ENCODE data around the gene IL6. TPM values are rescaled to one million over a fixed set of nuclear protein-coding genes. Genes with fewer than 3 reads are reported as not detected.

IL6 gene
- total and polyA plus RNA-seq, 2 of the 13 experiments (the other 11 are each of a cell fraction or from before 2014, with no cell fraction given), result not detected

DNA sequence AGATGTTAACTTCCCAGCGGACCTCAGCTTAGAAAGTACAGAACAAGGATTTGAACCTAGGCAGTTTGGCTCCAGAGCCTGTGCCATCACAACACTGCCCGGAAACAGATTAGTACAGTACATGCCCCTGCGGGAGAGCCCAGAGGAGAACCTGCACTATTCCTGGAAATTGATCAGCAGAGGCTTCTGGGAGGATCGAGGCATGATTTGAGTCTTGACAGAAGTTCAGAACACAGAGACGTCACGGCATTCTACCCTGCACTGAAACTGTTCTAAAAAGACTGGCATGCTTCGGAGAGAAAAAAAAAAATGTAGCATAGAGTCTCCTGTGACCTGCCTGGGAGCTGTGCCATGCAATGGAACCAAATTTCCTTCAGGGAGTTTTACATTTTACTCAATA, 9.2 kb upstream of the IL6 start:
- Histone ChIP-seq H3K9ac (ENCODE audit: insufficient read depth, low read depth, low read length) (no peak overlapping the region), H3K9me3 (ENCODE audit: low read length) (no peaks in the 10 kb centered on the region), H3K4me1 (ENCODE audit: insufficient read depth, low read length) (no peaks in the 10 kb centered on the region), H2AFZ (ENCODE audit: low read length) (no peak overlapping the region), H3K4me3 (replicated peaks in 1 of 3; ENCODE audit: insufficient read depth in 1 of 3, low read depth in 2 of 3, low read length in 3 of 3) (no peak overlapping the region), H3K4me2 (ENCODE audit: low read depth, low read length) (no peak overlapping the region), H3K79me2 (ENCODE audit: insufficient read depth, low read length) (no peaks in the 10 kb centered on the region), H3K27me3 (ENCODE audit: control insufficient read depth in 1 of 2, insufficient read depth in 2 of 2, low read length in 2 of 2) (peaks cover 0 to 9% of the 10 kb centered on the region in 2 experiments; a peak in 1 of 5 replicates), H4K20me1 (ENCODE audit: insufficient read depth, low read length) (no peaks in the 10 kb centered on the region), H3K36me3 (replicated peaks in 1 of 2; ENCODE audit: control insufficient read depth in 1 of 2, insufficient read depth in 2 of 2, low read length in 2 of 2) (no peaks in the 10 kb centered on the region), H3K27ac (ENCODE audit: extremely low read length, insufficient read depth, low read length) (no peak overlapping the region)
- in situ Hi-C loops (cut with HindIII; ENCODE audit: extremely low pct_ligation_motif_present, low pct_unique_long_range_greater_than_20kb), result no loop called here
- DNase-seq (ENCODE audit: low spot score), result no peak
- intact Hi-C loops (cut with micrococcal nuclease; ENCODE audit: unreplicated experiment), result no loop called here
- no peak for ATAC-seq
- WGBS (ENCODE audit: low lambda C conversion rate), result 23% methylated on average over 7 of the region's 7 CpGs
- ChIA-PET POLR2A (no interaction called here), CTCF (ENCODE audit: low intra/inter-chr PET ratio, low total read pairs) (no interaction called here)
- no peak for FAIRE-seq
- BruUV-seq (replicated peaks), result no TSS peak
- TF ChIP-seq, protein P1, sequence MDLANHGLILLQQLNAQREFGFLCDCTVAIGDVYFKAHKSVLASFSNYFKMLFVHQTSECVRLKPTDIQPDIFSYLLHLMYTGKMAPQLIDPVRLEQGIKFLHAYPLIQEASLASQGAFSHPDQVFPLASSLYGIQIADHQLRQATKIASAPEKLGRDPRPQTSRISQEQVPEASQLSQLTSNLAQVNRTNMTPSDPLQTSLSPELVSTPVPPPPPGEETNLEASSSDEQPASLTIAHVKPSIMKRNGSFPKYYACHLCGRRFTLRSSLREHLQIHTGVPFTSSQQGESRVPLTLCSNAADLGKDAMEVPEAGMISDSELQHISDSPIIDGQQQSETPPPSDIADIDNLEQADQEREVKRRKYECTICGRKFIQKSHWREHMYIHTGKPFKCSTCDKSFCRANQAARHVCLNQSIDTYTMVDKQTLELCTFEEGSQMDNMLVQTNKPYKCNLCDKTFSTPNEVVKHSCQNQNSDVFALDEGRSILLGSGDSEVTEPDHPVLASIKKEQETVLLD (CRISPR knock-in tag; IDR thresholded peaks at IDR 0.05; ENCODE audit: low read depth), result no peak
- TF ChIP-seq NFKB2 (CRISPR knock-in tag; IDR thresholded peaks at IDR 0.05; ENCODE audit: borderline replicate concordance) (no peak), KIAA2018 (CRISPR knock-in tag; IDR thresholded peaks at IDR 0.05; ENCODE audit: borderline replicate concordance) (no peak), ZNF550 (CRISPR knock-in tag; IDR thresholded peaks at IDR 0.05; ENCODE audit: borderline replicate concordance) (no peak), ZMYM4 (CRISPR knock-in tag; IDR thresholded peaks at IDR 0.05) (no peak), ZNF841 (CRISPR knock-in tag; IDR thresholded peaks at IDR 0.05; ENCODE audit: borderline replicate concordance) (no peak), ZNF780A (CRISPR knock-in tag; IDR thresholded peaks at IDR 0.05) (no peak), ZNF792 (CRISPR knock-in tag; IDR thresholded peaks at IDR 0.05) (no peak), LRRFIP1 (CRISPR knock-in tag; conservative IDR thresholded peaks at IDR 0.05) (no peak), TEAD2 (CRISPR knock-in tag; IDR thresholded peaks at IDR 0.05) (no peak), RBM39 (IDR thresholded peaks at IDR 0.05; ENCODE audit: low read depth, low read length, poor library complexity, severe bottlenecking) (no peak)

All from HepG2 (cell line).